HepG2 (cell line): ENCODE data around the gene MTO1. TPM values are rescaled to one million over a fixed set of nuclear protein-coding genes. Genes with fewer than 3 reads are reported as not detected.

Source experiments
- AGO2 ChIP-seq: fragments of 200-400 bp; formaldehyde crosslinking; optimal IDR thresholded peaks from 2 replicates; pipeline ENCODE3; 2017; ENCODE audit warnings: mild to moderate bottlenecking, low read depth, low read length, moderate library complexity
- FOSL2 ChIP-seq: sonication (generic); formaldehyde crosslinking; IDR thresholded peaks from 2 replicates; pipeline ENCODE4 v1.4.0; 2020; ENCODE audit warnings: missing genetic modification reagents
- FOXJ3 ChIP-seq: sonication (generic); formaldehyde crosslinking; IDR thresholded peaks from 2 replicates; pipeline ENCODE4 v1.4.0; 2020; ENCODE audit warnings: missing genetic modification reagents, mild to moderate bottlenecking, borderline replicate concordance
- FOXM1 ChIP-seq: sonication (generic); formaldehyde crosslinking; IDR thresholded peaks from 2 replicates; pipeline ENCODE4 v1.5.0; 2020; ENCODE audit warnings: missing genetic modification reagents
- GABPA ChIP-seq, 2 experiments: IDR thresholded peaks; 2 replicates each; pipeline ENCODE4 v1.6.1; 2011 to 2016; ENCODE audit warnings: low read depth in 2 of 2, low read length in 1 of 2, missing biosample characterization in 1 of 2, missing genetic modification characterization in 1 of 2
- HDAC1 ChIP-seq: sonication (generic); formaldehyde crosslinking; IDR thresholded peaks from 2 replicates; pipeline ENCODE4 v1.5.1; 2020; ENCODE audit warnings: mild to moderate bottlenecking, missing genetic modification reagents
- HMG20B ChIP-seq: conservative IDR thresholded peaks from 2 replicates; pipeline ENCODE4 v1.6.1; 2016; ENCODE audit warnings: missing genetic modification reagents, missing compliant biosample characterization
- HNRNPH1 ChIP-seq: fragments of 200-400 bp; formaldehyde crosslinking; optimal IDR thresholded peaks from 2 replicates; pipeline ENCODE3; 2017; ENCODE audit warnings: mild to moderate bottlenecking, low read depth, low read length
- HNRNPL ChIP-seq: fragments of 200-400 bp; formaldehyde crosslinking; IDR thresholded peaks from 2 replicates; pipeline ENCODE4 v1.6.1; 2017; ENCODE audit warnings: mild to moderate bottlenecking, low read depth, low read length
- MTA1 ChIP-seq: sonication (generic); formaldehyde crosslinking; IDR thresholded peaks from 2 replicates; pipeline ENCODE4 v1.4.0; 2020; ENCODE audit warnings: missing genetic modification reagents, mild to moderate bottlenecking, borderline replicate concordance
- NCOA1 ChIP-seq: sonication (generic); formaldehyde crosslinking; IDR thresholded peaks from 2 replicates; pipeline ENCODE4 v1.9.0; 2021; ENCODE audit warnings: missing genetic modification reagents
- NR2F2 ChIP-seq: IDR thresholded peaks from 2 replicates; pipeline ENCODE4 v1.6.1; 2012; ENCODE audit warnings: low read depth, inconsistent platforms, borderline replicate concordance
- NR2F6 ChIP-seq, 2 experiments: IDR thresholded peaks; 2 replicates each; pipeline ENCODE4 v1.6.1; 2016; ENCODE audit warnings: antibody characterized with exemption in 1 of 2, mild to moderate bottlenecking in 1 of 2
- PRMT3 ChIP-seq: sonication (generic); formaldehyde crosslinking; IDR thresholded peaks from 2 replicates; pipeline ENCODE4 v1.8.1; 2022; ENCODE audit warnings: low read depth, mild to moderate bottlenecking, moderate library complexity, missing genetic modification reagents, borderline replicate concordance
- RFX1 ChIP-seq: fragments of 450-650 bp; IDR thresholded peaks from 2 replicates; pipeline ENCODE4 v1.6.1; 2017
- SETDB1 ChIP-seq: sonication (generic); formaldehyde crosslinking; IDR thresholded peaks from 2 replicates; pipeline ENCODE4 v1.5.1; 2020; ENCODE audit warnings: missing genetic modification reagents, mild to moderate bottlenecking, borderline replicate concordance
- SOX13 ChIP-seq, 3 experiments: fragments of 450-650 bp in 1 of 3; sonication (generic) in 1 of 3; formaldehyde crosslinking in 1 of 3; IDR thresholded peaks in 2 of 3; conservative IDR thresholded peaks in 1 of 3; 2 replicates each; pipeline versions ENCODE4 v1.5.0 to v1.6.1; 2016 to 2020; ENCODE audit warnings: antibody characterized with exemption in 1 of 3, mild to moderate bottlenecking in 1 of 3, missing compliant biosample characterization in 1 of 3, missing genetic modification reagents in 1 of 3, moderate library complexity in 1 of 3
- SYNCRIP ChIP-seq: fragments of 200-400 bp; formaldehyde crosslinking; IDR thresholded peaks from 2 replicates; pipeline ENCODE4 v1.6.1; 2018; ENCODE audit warnings: mild to moderate bottlenecking, low read depth, low read length; ENCODE audit not compliant: insufficient read depth
- ZKSCAN5 ChIP-seq: sonication (generic); formaldehyde crosslinking; IDR thresholded peaks from 2 replicates; pipeline ENCODE4 v1.5.1; 2020; ENCODE audit warnings: mild to moderate bottlenecking, missing genetic modification reagents
- ZNF180 ChIP-seq: sonication (generic); formaldehyde crosslinking; IDR thresholded peaks from 2 replicates; pipeline ENCODE4 v1.4.0; 2020; ENCODE audit warnings: low read depth, missing genetic modification reagents, borderline replicate concordance
- ZNF335 ChIP-seq: sonication (generic); formaldehyde crosslinking; IDR thresholded peaks from 2 replicates; pipeline ENCODE4 v1.4.0; 2020; ENCODE audit warnings: missing genetic modification reagents
- ZNF44 ChIP-seq: sonication (generic); formaldehyde crosslinking; IDR thresholded peaks from 2 replicates; pipeline ENCODE4 v1.5.1; 2020; ENCODE audit warnings: mild to moderate bottlenecking, missing genetic modification reagents
- ZNF484 ChIP-seq: sonication (generic); formaldehyde crosslinking; IDR thresholded peaks from 2 replicates; pipeline ENCODE4 v1.5.1; 2020; ENCODE audit warnings: mild to moderate bottlenecking, low read depth, missing genetic modification reagents, borderline replicate concordance
- ZNF776 ChIP-seq: sonication (generic); formaldehyde crosslinking; IDR thresholded peaks from 2 replicates; pipeline ENCODE4 v1.4.0; 2020; ENCODE audit warnings: mild to moderate bottlenecking, missing genetic modification reagents
- ZNF788 ChIP-seq: sonication (generic); formaldehyde crosslinking; IDR thresholded peaks from 2 replicates; pipeline ENCODE4 v1.5.0; 2020; ENCODE audit warnings: mild to moderate bottlenecking, missing genetic modification reagents, borderline replicate concordance
- polyA plus RNA-seq, 8 experiments: library from polyadenylated mRNA; depleted of rRNA in 3 of 8; stranded (reverse) in 7 of 8; unstranded in 1 of 8; fragments of >200 nt; fragmentation: Illumina TruSeq in 4 of 8; extraction: Trizol in 4 of 8; gene quantifications; 2 replicates each; pipeline versions ENCODE4 v1.2.1 to v1.2.3, GENCODE V29; 2011 to 2016; ENCODE audit warnings: low read depth in 4 of 8, missing spikeins in 1 of 8, mixed read lengths in 1 of 8; ENCODE audit not compliant: insufficient read depth in 1 of 8
- total RNA-seq, 5 experiments: library from RNA; depleted of rRNA; stranded (reverse); fragments of >200 nt; fragmentation: Illumina TruSeq; extraction: Trizol; gene quantifications; 2 replicates each; pipeline ENCODE4 v1.2.3, GENCODE V29; 2016; ENCODE audit warnings: low read depth in 1 of 5
- TF ChIP-seq, protein P1 (sequence below): sonication (generic); formaldehyde crosslinking; IDR thresholded peaks from 2 replicates; pipeline ENCODE4 v1.9.0; 2022; ENCODE audit warnings: low read depth, missing genetic modification reagents
- TF ChIP-seq, protein P2 (sequence below): sonication (generic); formaldehyde crosslinking; IDR thresholded peaks from 2 replicates; pipeline ENCODE4 v1.8.0; 2022; ENCODE audit warnings: missing genetic modification reagents, mild to moderate bottlenecking, inconsistent platforms, borderline replicate concordance

The MTO1 gene
- total and polyA plus RNA-seq, 2 of the 13 experiments (the other 11 are each of a cell fraction or from before 2014, with no cell fraction given): 21.1 to 45.3 TPM

DNA sequence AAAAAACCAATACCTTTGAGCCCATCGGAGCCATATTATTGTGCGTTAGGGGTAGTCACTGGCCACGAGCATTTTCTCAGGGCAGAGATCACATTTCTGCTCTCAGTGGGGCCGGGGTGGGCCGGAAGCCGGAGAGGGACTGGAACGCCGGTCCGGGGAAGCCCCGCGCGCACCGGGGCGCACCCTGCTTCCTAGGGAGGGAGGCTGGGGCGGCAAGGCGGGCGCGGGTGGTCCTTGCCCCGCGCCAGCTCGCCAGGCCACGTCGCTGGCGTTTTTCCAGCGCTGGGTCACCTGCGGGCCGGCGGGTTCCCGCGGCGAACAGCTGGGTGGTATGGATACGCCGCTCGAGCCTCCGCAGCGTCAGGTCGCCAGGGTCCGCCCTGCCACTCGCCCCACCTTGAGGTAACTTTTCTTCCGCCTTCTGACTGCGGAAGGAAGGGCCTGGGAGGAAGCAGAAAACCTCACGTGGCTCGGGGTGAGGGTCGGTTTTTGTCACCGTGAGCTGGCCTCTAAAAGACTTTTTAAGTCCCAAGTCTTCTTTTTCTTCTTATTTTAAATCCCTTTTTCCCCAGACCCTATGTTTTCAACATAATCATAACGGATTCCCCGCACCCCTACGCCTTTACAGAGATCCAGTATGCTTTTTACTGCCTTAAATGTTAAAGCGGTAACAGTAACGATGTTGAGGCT is 62.0 kb downstream of the MTO1 start (continued):
- TF ChIP-seq HDAC1 (peak; percentile 82; the same call in 1 of the 2 replicates), AGO2 (peak; percentile 91), ZNF776 (CRISPR knock-in tag) (0 out of 2 replicates have a peak, but pooled peaks have one; percentile 75), SYNCRIP (no peak), ZKSCAN5 (CRISPR knock-in tag) (no peak), NR2F2 (no peak), ZNF335 (CRISPR knock-in tag) (no peak), ZNF788 (CRISPR knock-in tag) (peak; percentile 78; the same call in 1 of the 2 replicates), HMG20B (CRISPR knock-in tag) (0 out of 2 replicates have a peak, but pooled peaks have one; percentile 25), NCOA1 (peak; percentile 69; the same call in 1 of the 2 replicates), ZNF484 (no peak), MTA1 (CRISPR knock-in tag) (no peak), FOXJ3 (CRISPR knock-in tag) (no peak), SOX13 (IDR thresholded peaks at IDR 0.05) (no peak), SOX13 (CRISPR knock-in tag; conservative IDR thresholded peaks at IDR 0.05 in 1 of 2, IDR thresholded peaks at IDR 0.05 in 1 of 2) (peak in 1 of 2 experiments; percentile 25; a peak in 1 of 4 replicates), RFX1 (no peak), ZNF44 (CRISPR knock-in tag) (0 out of 2 replicates have a peak, but pooled peaks have one; percentile 28), SETDB1 (CRISPR knock-in tag) (no peak), PRMT3 (CRISPR knock-in tag) (no peak), NR2F6 (IDR thresholded peaks at IDR 0.05) (no peak), NR2F6 (CRISPR knock-in tag; IDR thresholded peaks at IDR 0.05) (no peak; the same call in 1 of the 2 replicates), FOSL2 (CRISPR knock-in tag) (peak; percentile 15; the same call in 1 of the 2 replicates), GABPA (IDR thresholded peaks at IDR 0.05; ENCODE audit: low read depth, low read length) (peak; percentile 25; the same call in 1 of the 2 replicates), GABPA (CRISPR knock-in tag; IDR thresholded peaks at IDR 0.05; ENCODE audit: low read depth) (peak; percentile 73), HNRNPL (0 out of 2 replicates have a peak, but pooled peaks have one; percentile 60), FOXM1 (no peak), HNRNPH1 (no peak), ZNF180 (CRISPR knock-in tag) (no peak)
- TF ChIP-seq, protein P1, sequence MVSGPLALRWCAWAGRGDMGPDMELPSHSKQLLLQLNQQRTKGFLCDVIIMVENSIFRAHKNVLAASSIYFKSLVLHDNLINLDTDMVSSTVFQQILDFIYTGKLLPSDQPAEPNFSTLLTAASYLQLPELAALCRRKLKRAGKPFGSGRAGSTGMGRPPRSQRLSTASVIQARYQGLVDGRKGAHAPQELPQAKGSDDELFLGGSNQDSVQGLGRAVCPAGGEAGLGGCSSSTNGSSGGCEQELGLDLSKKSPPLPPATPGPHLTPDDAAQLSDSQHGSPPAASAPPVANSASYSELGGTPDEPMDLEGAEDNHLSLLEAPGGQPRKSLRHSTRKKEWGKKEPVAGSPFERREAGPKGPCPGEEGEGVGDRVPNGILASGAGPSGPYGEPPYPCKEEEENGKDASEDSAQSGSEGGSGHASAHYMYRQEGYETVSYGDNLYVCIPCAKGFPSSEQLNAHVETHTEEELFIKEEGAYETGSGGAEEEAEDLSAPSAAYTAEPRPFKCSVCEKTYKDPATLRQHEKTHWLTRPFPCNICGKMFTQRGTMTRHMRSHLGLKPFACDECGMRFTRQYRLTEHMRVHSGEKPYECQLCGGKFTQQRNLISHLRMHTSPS: no peak
- TF ChIP-seq, protein P2, sequence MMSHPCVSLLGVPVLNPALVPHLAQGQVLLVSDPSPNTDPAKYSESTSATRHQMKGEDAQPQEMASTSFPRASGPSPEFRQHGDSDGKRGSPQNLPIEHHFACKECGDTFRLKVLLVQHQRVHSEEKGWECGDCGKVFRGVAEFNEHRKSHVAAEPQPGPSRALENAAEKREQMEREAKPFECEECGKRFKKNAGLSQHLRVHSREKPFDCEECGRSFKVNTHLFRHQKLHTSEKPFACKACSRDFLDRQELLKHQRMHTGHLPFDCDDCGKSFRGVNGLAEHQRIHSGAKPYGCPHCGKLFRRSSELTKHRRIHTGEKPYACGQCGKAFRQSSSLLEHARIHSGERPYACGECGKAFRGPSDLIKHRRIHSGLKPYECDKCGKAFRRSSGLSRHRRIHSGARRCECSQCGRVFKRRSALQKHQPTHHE (CRISPR knock-in tag): peak; percentile 48; the same call in 1 of the 2 replicates
